Stimulated activated CD4-positive, alpha-beta T cell treated with anti-CD3 and anti-CD28 coated beads, Interleukin-1b, Interleukin-23, amount 100 ng/mL, for 48 hours (primary cell): ENCODE measurements around the gene UTP15.

Experiments used
- DNase-seq: peaks from one replicate; pipeline ENCODE4 v3.0.0-alpha.2; 2020

UTP15 gene

DNA sequence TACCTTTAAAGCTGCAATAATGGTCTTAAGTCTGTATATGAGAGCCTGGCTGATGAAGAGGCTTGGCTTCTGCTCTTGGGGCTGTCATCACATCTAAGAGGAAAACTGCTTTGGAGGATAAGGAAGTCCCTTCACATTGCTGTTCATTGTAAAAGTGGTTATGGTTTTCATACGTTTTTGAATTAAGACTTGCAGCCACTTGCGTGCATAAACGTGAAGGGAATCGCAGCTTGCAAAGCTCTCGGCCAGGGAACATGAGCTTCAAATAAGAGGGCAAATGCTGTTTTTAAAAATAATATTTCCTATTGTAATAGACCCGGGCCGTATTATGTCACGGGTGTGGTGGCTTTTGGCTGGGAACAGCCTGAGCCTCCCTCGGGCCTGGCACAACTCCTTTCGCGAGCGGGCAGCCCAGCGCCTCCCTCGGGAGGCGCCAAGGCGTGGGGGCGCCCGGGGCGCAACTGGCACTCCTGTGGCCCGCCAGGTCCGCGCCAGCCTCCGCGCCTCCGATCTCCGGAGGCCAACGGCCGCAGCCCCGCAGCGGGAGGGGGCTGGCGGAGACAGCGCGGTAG is 59.9 kb downstream of the UTP15 start:
- no peak for DNase-seq

DNA sequence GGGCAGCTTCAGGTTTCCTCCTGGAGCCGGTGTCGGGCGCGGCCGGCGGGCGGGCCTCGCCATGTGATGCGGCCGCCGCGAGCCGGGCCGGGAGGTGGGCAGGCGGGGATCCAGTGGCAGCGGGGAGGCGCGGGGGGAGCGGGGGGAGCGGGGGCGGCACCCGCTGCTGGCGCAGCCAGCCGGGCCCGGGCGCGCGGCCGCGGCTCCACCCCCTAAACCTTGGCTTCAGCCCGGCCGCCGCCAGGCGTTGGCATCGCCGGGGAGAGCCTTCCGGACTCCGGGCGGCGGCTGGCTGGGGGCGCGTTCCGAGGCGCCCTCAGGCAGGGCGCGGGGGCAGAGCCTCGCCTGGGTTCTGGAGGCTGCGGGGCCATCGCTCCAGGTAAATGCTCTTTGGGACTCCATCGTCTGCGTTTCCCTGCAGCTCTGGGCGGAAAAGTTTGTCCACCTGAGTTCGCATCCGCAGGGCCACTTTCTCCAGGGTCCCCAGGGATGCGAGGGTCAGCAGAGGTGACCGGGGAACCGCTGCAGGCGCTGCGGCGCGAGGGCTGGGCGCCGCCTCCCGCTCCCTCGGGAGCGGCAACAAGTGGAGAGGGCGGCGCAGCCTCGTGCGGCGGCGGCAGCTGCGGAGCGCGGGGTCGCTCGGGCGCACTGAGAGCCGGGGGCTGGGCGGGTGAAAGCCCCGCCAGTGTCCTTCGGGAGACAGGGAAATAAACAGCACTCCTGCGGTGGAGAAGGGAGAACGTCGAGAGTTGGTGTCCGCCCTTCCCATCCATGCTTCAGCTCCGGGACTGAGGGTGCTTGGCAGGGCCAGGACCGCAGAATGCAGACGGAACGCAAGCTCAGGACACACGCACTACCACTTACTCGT is 60.6 kb downstream of the UTP15 start, which contains the start of gene ARHGEF28:
ARHGEF28 (plus strand) TSS at position 253 of the 868 bp plus-strand sequence. CDS start 58,656 bp downstream, outside the sequence.
- DNase-seq, result no peak

DNA sequence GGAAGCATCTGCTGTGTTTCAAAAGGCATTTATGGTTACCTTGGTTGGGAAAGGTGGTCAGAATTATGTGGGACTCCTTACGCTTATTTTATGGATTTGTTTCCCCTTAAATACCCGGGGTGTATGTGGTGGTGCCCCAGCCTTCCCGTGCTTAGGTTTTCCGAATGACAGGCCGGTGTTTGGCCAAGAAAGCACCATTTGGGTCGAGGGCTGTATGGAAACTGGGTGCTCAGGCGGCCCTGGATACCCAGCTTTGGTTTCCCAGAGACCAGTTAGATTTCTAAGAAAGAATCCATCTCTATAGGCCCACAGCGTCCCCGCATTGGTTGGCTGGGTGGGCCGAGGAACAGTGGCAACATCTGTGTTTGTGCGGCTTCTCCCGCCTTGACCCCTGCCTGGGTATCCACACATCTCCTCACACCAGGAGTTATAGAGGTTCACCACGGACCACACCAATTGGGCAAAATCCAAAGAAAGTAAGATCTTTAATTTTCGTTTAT is 61.3 kb downstream of the UTP15 start:
- no peak for DNase-seq

DNA sequence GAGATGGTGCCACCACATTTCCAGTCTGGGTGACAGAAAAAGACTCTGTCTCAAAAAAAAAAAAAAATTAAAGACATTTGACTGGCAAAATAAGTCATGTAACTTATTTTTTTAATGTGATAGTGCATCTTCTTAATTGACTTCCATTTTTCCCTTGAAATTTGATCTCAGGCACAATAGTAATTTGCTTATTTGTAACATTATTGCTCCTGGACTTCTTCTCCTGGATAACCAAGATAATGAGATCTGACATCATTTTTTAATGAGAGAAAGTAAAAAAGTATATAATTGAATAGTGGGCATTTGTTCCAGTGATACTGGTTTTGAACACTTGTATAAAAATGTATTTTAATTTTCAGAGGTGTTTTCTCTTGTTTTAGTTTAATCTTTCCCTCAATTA is 63.9 kb downstream of the UTP15 start:
- DNase-seq, result no peak

DNA sequence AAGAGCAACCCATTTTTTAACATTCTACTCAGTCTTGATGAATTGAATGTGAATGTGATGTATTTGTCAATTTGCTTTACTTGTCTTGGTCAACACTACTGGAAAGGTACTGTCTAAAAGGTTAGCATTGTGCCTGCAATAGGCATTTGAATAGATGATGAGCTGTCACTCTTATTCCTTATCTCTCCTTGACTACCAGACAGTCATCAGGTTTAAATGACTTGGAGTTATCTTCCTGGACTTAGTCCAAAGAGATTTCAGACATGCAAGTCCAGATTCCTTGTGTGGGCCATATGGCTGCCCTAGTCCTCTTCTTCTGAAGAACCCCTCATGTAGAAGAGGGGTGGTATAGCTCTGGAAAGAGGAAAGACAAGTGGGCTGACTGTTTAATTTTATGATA is 65.2 kb downstream of the UTP15 start:
- DNase-seq, result no peak

DNA sequence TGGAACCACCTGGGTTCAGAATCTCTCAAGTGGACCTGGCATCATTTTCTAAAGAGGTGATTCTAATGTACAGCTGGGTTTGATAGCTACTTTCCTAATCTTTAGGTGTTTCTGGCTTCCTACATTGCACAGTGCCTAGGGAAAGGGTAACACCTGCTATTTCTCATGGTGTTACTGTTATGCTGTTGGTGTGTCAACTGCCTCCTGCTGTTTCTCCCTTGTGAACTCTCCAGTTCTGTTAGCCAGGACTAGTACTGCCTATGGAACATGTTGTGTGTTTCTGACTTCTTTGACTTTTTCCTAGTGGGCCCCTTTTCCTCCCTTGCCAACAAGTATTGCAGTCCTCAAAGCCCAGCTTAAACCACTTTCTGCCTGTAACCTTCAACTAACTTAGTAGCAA is 66.0 kb downstream of the UTP15 start:
- no peak for DNase-seq
